Measurements from ENCODE around the gene PYGM.

Gene PYGM

DNA sequence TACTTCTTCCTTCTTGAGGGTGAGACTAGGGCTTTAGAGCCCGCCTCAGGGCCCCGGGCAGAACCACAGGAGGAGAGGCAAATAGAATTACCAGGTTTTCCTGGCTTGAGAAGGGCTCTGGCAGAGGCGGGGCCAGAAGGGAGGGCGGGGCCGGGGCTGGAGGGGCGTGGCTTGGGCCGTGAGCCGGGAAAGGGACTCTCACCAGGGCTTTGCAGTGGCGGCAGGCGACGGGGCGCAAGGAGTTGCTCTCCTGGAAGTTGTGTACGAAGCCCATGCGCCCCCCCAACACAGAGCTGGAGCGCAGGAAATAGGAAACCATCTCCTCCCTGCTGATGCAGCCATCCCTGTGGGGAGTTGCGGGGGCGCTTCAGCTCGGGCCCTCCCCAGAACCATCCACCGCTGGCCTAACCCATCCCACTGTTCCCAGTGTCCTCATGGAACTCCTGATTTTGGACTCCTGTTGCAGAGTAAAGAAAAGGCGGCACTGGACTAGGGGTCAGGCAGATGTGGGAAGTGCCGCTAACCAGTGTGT, 29.9 kb downstream of the PYGM start:
- DNase-seq: no peak

DNA sequence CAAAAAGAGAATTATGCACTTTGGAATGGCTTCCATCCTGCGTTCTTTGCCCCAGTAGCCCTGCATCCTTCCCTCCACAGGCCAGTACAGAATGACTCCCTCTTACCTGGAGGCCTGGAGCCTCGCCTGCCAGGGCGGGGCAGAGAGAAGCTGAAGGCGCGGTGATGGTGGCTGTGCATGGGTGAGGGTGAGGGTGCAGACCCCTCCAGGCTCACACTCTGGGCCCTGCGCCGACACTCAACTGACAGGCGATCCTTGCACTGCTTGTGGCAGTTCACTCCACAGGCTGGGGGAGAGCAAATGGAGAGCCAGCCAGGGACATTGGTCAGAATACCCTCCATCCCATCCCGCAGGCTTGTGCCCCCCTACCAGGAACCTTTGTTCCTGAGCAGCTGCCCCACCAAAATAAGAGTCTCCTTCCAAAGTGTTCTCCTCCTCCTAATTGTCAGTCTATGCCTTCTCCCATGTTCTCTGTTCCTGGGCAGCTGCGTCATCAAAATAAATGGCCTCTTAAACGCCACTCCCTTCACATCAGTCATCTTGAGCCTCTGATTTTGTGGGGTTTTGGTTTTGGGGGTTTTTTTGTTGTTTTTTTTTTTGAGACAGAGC, 30.9 kb downstream of the PYGM start:
- DNase-seq: no peak

DNA sequence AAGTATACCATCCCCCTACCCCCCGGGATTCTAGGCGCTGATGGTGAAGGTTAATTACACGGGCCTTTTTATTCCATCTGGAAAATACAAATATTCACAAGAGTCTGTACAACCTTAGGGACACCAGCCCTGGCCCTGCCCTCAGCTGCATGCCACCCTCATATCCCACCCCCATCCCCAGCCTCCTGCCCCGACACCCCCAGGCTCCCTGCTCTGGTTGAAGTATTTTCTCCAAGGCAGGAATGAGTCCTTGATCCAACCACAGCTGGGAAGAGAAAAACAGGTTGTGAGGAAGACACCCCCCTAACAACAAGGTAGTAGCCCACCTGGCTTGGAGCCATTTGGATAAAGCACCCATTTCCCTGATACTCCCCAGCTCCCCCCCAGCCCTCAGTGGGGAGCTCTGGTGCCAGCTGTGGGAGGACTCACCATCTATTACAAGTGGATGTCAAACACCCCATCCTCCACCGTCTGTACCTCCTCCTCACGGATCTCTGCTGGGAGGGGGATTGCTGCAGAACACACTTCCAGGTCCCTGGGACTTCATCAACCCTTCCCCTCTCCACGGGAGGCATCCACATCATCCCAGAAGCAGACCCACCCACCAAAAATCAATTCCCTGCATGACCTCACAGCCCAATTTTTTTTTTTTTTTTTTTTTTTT, 32.8 kb downstream of the PYGM start:
- DNase-seq: no peak

DNA sequence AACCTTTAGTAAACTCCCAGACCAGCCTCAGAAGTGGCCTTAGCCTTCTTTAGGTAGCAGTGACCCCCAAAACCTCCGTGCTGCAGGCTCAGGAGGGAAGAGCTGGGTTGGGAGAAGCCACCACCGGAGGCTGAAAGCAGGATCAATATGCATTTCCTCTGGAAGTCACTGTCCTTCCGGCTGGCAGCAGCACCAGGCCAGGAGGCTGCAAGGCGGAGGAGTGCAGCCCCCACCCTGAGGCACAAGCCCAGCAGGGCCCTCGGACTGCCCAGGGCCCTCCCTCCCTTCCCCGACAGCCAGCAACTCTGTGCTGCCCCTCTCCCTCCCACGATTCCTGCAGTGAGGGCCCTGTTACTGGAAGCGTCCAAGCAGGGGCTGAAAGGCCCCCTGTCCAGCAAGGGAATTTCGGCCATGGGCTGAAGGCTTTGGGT, 33.5 kb downstream of the PYGM start:
- no peak for DNase-seq

DNA sequence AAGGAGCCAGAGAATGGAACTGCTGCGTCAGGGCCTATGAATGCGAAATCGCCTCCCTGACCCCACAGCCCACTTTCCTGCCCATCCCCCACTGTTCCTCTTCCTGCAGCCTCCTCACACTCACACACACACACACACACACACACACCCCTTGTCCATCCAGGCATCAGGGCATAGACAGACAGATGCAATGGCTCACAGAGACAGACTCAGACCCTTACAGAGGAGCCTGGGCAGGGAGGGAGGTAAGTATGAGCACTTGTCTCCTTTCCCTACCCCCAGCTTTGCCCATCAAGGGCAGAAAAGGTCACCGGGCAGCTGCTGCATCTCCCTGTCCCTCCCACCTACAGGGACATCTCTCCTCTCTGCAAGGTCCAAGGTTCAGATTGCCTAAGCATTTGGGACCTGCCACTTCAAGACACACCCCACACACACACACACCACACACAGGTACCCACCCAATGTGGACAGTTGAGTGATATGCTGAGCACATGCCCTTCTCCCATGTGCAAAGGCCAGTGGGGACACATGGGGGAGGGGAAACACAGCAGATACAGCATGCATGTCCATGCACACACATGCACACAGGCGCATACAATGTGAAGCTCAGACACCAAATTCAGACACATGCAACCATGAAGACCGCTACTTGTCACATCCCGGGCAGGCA, 34.8 kb downstream of the PYGM start:
- DNase-seq: no peak

DNA sequence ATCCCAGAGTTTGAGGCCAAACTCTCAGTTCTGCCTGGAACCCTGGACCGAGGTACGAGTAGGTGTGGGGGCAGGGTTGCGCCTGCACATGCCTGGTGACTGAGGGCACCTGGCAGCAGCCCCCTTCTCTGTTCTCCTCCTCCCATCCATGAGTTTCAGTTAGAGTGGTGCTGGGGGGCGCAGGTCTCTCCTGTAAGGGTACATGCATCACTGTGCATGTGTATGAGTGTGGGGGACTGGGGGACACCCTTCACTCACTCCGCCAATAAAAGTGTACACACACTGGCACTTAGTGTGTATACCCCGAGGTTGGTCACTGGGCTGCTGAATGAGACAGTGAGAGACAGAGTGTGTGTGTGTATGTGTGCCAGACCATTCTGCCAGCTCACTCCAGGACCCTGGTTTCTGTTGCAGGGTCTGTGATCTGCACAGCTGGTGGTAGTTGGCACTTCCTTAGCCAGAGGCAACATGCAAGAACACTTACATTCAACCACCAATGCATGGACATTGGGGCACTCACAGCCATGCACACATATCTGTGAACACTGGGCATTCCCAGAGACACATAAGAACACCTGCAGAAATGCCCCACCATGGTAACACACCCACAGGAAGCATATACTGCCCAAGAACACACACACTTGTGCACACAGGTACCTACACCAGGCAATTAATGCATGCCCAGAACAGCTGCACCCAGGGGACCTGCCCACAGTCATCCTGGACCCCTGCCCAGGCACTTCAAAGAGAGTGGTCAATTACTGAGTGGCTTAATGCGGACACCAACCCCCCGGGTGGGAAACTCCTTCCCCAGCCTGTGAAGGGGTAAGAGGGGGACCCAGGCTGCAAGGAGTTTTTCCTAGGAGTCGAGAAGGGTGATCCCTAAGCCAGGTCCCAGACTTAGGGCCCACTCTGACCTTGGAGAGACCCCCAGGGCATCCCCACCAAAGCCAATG, 35.6 kb downstream of the PYGM start:
- no peak for DNase-seq

DNA sequence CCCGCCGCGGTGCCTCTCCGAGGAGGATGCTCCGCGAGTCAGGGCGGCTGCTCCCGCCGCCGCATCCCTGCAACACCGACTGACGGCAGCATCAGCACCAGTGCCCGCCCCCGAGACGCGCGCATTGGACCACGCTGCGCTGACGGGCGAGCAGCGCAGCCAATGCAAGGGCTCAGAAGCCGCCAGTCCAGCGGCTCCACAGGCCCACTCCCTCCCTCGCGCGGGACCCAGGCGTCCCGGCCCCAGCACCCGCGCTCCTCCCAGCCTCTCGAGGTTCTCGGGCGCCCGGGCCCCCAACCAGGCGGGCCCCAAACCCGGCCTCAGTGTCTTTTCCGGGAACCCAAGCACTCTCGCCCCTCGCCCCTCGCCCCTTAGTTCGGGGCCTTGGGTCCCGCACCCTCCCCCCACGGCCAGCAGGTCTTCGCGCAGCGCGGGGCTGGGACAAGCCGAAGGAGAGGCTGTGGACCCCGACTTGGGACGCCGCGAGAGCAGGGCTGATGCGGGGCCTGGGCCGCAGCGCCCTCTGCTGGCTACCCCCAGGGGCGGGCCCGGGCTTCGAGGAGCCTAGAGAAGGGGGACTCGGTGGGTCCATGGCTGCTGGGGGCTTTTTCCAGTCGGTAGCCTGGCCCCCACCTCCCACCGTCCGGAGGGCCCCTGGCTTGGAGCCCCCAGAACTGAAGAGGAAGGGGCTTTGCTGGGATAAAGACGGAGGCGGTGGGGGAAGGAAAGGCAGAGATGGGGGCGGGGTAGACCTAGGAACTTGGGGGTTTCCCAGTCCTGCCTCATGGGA, 36.5 kb downstream of the PYGM start, which contains the start of gene NRXN2:
NRXN2 (minus strand) TSS at position 81 of the 790 bp plus-strand sequence. CDS start 9,498 bp downstream, outside the sequence.
- peak; percentile 91 for DNase-seq

DNA sequence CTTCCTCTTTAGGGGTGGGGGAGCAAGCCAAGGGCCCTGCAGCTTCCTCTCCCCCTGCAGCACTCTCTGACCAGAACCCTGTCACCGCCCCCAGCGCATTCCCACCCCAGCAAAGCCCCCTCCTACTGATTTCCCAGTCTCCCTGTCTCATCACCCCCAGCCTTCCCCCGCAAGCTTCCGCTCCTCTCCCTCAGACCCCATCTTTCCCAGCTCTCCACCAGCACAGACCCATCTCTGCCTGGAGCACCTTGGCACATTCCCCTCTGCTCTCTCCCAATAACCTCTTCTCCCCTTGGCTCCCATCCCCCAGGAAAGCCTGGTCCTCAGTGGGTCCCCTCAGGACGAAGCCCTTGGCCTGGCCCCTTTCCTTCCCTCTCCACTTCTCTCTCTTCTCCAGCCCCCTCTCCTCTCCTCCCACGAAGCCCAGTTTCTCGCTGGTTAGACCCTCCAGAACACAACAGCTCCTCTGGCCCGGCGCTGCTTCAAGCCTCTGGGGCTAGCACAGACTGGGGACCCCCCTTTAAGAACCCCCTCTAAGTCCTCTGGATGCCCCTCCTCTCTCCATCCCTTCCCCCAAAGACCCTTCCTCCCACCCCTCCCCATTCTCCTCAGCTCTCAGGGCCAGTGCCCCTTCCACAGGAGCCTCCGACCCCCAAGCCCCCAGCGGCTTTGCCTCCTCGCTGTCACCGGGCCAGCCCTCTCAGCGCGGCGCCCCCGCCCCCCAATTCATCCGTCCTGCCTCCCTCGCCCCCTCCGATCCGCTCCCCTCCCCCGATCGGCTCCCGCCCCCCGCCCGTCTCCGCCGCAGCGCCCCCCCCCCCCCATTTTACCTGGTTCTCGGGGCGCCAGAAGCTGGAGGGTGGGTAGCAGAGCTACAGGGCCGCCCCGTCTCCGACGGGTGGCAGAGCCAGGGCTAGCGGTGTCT, 37.4 kb downstream of the PYGM start:
- DNase-seq: no peak

DNA sequence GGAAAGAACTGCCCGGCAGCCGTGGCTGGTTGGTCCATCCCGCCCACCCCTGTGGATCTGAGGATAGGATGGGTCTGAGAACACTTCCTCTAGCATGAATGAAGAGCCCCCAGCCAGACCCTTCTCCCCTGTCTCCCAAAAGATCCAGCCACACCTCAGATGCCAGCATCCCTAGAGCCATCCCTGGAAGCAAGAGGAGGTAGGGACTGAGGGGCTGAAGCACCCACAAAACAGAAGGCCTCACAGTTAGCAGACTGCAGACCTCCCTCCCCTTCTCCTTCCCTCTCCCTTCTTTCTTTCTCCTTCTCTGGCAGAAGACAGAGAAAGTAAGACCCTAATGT, 38.4 kb downstream of the PYGM start:
- no peak for DNase-seq

DNA sequence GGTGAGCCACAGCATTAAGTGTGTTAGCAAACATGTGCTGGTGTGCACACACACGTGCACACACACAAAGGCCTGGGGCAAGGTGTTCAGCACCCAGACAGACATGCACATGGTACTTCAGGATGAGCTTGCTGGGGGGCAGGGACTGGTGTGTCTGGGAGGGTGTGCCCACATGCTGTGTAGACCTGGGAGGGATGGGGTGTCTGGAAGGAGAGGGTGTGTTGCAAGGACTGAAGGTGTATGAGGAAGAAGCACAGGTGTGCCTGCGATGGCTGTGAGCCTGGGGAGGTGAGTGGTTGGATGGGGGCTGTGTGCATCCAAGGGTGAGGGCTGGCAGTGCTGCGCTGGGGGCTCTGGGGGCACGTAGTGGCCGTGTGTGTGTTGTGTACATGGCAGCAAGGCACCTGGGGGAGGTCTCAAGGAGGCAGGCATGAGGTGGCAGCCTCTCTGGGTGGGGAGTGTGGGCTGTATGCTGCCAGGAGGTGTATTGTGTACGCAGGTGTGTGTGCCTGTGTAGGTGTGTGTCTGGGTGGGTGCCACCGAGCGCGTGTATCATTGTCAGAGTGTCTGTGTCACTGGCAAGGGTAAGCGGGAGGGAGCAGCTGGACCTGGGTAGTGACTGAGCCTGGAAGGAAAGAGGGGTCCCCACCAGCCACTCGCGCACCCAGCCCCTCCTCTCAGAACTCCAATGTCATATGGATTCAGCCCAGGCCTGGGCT, 39.0 kb downstream of the PYGM start:
- no peak for DNase-seq

DNA sequence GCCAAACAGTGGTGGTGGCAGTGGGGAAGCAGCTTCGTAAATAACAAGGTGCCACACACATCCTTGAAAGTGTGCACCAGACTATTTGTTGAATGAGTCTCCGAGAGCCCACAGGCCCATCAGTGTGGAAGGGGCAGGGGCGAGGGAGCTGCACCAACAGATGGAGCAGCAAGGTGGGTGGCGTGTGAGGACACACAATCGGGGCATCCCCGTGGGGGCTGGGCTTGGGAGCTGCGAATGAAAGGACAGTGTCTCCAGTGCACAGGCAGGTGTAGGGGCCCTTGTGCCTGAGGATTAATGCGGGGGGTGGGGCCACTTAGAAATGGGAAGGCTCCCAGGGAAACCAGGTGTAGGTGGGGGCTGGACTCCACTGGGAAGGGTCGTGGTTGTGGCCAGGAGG, 39.6 kb downstream of the PYGM start:
- DNase-seq: no peak

DNA sequence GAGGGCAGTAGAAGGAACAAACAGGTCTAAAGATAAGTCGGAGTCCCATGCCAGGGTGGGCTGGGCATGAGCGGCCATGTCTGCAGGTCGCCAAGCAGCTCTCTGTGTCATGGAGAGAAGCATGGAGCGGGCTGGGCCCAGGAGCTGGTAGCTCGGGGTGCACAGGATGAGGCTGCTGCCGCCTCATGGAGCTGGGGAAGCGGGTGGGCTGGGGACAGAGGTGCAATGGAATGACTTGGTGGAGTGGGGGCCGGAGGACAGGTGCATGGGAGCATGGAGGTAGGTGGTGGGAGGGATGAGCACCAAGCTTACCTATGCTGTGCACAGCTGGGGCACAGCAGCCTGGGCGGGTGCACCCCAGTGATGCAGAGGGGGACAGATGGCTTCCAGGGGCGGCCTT, 40.4 kb downstream of the PYGM start:
- no peak for DNase-seq

DNA sequence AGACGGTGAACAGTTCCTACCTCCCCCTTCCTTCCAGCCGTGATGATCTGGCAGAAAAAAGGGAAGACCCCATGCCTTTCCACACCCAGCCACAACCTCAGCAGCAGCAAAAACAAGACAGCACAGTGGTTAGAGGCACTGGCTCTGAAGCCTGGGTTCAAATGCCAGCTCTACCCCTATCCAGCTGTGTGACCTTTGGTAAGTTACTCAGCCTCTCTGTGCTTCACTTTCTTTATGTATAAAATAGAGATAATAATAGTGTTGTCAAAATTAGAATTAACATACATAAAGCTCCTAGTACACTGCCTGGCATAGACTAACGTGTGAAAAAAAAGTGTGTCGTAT, 41.0 kb downstream of the PYGM start:
- DNase-seq: no peak

DNA sequence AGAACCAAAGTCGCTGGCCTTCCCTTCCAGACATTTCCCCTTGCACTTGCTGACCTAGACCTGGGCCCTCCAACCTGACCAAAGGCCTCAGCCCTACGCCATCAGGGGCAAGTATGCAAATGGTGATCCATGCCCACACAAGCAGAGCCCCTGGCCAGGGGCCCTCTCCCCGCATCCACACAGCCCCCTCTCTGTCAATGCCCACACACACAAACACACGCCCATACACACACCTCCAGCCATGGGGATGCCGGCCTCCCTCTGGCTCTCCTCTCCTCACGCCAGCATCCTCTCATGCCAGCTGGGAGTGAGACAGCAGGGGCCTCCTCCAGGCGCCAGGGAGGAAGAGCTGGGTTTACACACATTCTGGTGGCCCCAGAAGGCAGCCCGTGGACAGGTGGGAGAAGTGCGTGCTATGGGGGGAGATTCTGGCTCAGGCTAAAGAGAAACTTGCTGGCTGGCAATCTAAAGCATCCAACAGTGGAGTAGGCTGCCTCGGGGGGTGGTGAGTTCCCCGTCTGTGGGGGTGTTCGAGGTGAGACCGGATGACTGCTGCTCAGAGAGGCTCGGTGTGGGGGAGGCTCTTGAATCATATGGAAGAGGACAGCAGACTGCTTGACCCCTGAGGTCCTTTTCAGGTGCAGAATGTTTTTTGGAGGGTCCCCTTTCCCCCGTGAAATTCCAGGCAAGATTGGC, 41.5 kb downstream of the PYGM start:
- DNase-seq: no peak

DNA sequence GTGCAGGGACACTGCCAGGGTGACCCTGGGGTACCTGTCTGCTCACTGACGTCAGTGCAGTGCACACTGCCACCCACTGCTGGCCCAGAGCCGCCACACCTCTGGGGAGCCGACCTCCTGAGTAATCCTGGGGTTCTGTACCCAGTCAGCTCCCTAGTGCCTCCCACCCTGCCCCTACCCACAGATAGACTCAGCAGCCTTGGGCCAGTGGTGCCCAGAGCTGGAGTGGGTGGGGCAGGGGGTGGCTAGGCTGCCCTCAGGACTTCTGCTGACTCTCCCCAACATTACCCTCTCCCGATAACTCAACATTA, 42.6 kb downstream of the PYGM start:
- DNase-seq: no peak

DNA sequence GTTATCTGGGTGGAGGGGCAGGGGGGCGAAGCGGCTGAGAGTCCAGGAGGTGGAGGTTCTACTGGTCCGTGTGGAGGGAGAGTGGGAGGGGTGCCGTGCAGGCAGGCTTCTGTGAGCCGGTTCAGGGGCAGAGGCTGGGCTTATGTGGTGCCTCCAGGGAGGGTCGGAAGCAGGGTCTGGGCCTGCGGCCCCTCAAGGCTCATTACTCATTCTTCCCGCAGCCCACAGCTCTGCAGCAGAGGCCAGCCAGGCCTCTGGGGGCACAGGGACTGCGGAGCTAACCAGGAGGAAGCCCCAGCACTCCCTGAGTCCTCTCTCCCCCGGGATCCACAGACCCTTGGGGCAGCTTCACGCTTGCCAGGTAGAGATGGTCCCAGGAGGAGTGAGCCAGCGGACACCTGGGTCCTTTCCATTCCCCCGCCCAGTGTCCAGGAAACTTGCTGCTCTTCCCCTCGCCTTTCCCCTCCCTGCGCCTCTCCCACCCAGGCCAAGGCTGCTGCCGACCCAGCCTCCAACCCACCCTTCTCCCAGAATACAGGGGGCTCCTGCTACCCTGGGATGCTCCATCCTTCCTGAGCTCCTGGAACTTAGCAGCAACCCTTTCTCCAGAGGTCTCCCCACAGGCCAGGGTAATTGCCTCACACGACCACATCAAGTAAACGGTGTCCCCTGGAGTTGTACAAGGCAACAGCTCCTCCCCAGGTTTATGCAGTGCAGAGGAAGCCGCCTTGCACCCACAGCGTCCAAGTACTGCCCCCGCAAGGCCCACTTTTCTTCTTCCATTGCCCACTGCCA, 43.1 kb downstream of the PYGM start:
- no peak for DNase-seq

DNA sequence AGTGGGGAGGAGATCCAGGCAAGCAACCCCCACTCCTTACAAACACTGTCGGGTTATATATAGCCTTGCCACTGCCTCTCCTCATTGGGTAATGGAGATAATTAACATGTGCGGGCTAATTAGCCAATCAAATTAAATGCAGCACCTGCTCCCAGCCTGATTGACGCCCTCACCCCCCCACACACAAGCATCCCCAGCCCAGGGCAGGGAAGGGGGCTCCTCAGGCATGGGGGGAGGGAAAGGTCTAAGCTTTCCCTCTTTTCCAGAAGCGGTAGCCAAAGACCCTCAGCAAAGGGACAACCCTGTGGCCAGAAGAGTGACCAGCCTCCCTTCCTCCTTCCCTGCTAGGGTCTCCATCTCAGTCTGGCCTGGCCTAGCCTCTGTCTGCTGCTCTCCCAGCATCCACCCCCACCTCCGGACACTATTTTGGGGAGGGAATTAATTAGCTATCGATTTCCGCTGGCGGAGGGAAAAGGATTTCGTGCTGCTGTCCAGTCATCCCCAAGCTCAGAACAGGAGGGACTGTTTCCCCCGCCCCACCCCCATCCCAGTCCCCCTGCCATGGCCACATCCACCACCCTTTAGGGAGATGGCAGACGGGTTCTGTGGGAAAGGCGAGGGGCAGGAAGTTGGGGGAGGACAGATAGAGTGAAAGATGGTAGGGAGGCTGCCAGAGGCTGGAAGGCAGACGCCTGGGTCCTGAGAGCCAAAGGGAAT, 43.9 kb downstream of the PYGM start:
- no peak for DNase-seq

DNA sequence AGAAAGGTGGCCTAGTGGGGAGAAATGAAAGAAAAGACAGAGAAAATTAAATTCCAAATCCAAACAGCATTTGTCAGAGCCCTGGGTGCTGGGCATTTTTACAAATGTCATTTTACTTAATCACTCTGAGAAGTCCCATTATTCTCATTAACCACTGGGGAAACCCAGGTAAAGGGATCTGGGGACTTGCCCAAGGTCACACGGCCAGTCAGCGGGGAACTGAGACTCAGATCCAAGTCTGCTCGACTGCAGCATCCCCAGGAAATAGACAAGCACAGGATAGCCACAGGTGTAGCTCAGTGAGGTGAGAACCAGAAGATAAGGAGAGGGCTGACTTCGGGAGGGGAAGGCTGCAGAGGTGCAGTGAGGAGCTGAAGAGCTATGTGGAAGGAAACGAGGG, 44.7 kb downstream of the PYGM start:
- DNase-seq: no peak
